Glomerular endothelial cell (primary cell): ENCODE measurements around the gene BTBD9. TPM values are rescaled to one million over a fixed set of nuclear protein-coding genes. Genes with fewer than 3 reads are reported as not detected.

Experiments used
- DNase-seq: peaks from one replicate; pipeline ENCODE4 v3.0.0-alpha.2; 2011; ENCODE audit warnings: low read depth, low spot score; ENCODE audit errors: extremely low read depth
- total RNA-seq: library from RNA; depleted of rRNA; stranded (reverse); fragments of >200 nt; gene quantifications from 2 replicates; pipeline ENCODE4 v1.2.3, GENCODE V29; 2015

BTBD9 gene
- total RNA-seq, 1 donor from 2014 or later = 13.2 TPM

- no peak for DNase-seq
Observed at GRCh38 chr6:38269461-38270172, 370.1 kb downstream of the BTBD9 start.

GRCh38 chr6:38268342-38268741, 371.4 kb downstream of the BTBD9 start:
- no peak for DNase-seq

DNA sequence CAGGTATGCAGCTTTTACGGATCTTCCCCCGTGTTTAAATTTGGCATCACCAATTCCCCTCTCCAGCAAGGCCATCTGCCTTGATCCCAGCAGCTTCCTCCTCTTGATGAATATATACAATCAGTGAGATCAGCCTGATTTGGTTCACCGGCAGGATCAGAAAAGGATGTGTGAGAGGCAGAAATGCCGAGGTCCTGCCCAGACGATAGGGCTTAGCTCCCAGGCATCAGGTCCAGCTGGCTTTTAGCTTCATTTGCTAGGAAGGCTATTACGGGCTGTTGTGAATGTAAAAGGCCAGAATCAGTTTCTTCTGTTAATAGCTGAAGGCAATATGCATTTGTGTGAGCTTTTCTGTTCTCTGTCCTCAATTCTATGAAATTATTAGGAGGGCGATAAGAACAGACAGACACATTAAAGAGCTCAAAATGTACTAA, 372.8 kb downstream of the BTBD9 start:
- DNase-seq = no peak

- no peak for DNase-seq
Observed at GRCh38 chr6:38264605-38265004, 375.1 kb downstream of the BTBD9 start.

- DNase-seq = no peak
Observed at GRCh38 chr6:38262609-38263008, 377.1 kb downstream of the BTBD9 start.

DNA sequence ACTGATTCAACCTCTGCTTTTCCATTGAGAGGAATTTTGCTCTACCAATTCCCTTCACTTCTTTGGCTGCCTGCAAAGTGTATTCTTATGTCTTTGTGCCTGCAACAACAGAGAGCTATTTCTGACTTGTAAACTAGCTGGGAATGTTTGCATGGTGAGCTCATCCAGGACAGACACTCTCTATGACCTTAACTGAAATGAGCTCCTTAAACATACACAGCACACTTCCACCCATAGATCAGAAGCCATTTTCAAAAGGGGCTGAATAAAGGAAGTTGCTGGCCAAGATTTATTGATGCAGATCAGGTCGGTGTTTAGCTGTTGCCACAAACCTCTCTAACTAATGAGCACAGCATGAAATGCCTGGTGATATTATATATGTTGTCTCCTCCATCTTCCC, 377.7 kb downstream of the BTBD9 start:
- DNase-seq = peak; percentile 68

GRCh38 chr6:38261626-38262025, 378.1 kb downstream of the BTBD9 start:
- DNase-seq = no peak

DNA sequence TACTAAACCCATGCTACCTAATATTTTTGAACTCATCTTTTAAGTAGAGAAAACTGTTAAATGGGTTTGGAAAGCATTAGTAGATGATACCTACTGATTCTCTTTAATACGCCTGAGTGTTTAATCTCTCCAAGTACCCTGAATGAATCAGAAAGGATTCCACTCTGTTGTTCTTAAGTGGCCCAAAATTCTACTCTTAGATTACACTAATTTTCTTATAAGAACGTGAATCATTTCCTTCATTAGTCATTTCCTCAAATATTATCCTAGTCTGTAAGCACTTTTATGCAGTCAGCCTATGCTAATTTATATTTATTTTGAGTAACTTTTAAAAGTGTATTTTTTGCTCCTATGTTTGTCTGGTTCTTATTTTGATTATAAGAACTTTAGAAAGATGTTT, 380.0 kb downstream of the BTBD9 start:
- DNase-seq = peak; percentile 36

DNA sequence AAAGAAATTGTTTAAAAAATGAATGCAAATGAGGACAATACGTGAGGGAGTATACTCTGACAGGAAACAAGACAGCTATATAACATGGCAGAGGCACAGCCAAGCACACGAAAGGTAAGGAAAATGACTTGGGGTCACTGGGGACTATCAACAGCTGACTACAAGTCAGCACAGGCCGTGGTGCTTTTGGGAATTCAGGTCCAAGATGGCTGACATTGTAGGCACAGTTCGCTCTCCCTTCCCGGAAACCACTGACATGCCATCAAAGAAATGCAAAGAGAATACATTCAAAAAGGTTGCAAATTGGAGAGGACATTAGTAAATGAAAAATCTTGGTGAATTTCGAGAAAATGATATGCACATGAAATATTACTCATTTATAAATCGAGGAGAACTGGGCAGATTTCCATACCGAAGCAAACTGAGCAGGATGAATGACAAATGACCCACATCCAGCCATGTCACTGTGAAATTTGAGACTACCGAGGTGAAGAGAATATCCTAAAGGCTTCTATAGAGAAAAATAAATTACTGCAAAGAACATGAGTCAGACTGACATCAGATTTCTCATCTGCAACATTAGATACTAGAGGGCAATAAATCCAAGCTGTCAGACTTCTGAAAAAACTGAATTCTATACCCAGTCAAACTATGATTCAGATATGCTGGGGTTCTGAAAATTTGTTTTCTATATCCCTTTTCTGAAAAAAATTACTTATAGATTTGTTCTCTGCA, 391.1 kb downstream of the BTBD9 start:
- no peak for DNase-seq

DNA sequence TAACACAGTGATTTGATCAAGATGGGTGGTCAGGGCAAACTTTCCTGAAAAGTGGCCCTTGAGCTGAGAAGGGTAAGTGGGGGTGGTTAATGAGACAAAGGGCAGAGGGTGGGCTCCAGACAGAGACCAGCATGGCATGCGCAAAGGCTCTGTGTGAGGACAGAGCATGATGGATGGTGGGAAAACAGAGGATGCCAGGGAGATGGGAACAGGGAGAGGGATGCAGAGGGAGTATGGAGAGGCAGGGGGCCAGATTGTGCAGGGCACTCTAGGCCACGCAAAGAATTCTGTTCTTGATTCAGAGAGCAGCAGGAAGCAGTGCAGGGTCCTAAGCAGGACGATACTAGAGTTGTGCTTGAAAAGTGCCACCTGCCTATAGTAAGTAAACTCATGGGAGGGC, 394.4 kb downstream of the BTBD9 start:
- DNase-seq = no peak

- DNase-seq = no peak
Observed at GRCh38 chr6:38244869-38245268, 394.9 kb downstream of the BTBD9 start.

DNA sequence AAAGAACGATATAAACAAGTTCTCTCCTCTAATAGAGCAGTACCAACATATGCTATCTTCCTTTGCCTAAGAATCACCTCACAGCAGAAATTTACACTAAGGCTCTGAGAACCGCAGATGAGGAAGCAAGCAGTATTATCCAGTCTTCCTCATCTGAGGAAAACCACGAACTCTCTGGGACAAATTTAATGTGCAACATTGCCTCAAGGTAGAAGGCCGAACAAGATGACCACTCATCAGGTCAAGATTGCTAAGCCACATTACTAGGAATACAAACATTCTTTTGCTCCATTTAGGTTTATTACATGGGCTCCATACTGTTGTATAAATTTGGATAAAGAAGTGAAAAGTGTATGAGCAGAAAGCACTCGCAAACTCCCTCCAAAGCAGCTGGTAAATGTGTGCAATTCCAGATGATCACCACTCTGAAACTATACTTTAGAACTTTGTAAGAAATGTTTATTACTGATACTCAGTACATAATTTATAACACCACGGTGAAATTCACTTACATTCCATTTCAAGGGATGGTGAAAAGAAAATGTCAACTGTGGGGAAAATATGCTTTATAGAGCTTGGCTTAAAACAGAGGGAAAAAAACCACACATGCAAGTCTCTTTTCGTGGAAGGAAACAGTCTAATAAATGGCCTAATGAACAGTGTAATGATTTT, 398.4 kb downstream of the BTBD9 start:
- DNase-seq = no peak

DNA sequence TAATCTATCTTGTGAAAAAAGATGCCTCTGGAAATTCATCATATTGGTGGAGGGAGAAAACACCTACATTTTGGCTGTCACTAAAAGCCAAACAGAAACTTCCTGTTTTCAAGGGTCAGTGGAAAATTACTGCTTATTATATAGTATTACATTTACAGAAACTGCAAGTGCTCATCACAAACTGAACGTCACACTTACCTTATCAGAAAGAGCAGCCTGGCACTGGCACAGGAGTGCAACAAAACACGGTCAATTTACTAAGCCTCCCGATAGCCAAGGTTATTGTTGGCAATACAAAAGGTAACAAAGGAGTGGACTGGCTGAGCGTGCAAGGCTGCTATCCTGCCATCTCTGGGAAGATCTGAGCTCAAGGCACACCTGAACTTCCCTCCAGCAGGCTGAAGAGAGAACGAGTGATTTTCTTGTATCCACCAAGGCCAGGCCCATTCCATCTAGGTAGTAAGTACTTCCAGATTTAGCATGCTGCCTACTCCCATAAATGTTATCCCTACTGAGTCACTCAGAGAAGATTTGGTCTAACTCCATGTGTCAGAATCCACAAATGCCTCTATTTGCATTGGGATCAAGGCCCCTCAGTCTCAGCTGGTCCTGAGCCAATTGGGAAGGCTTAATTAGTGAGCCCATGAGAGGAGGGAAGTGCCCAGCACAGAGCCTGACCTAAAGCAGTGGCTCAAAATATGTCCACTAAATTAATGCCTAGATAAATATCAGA, 399.8 kb downstream of the BTBD9 start:
- no peak for DNase-seq

DNA sequence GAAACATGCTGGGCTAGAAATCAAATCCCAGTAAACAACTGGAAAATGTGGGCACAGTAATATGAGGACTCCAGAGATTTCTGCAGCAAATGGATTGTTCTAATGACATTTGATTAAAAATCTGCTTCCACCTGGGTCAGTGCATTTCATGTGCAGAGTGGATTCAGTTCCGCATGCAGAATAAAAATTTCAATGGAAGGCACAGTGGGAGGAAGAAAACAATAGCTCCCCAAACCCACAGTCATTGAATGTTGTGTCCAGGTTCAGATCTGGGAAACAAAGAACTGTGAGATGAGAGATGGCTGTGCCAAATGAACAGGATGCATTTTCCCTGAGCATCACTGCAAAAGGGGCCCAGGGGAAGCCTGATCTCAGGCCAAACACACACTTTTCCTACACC, 403.1 kb downstream of the BTBD9 start:
- no peak for DNase-seq

GRCh38 chr6:38234934-38235682, 404.6 kb downstream of the BTBD9 start:
- no peak for DNase-seq

GRCh38 chr6:38234141-38234540, 405.6 kb downstream of the BTBD9 start:
- no peak for DNase-seq

GRCh38 chr6:38233161-38233791, 406.5 kb downstream of the BTBD9 start:
- DNase-seq = no peak

DNA sequence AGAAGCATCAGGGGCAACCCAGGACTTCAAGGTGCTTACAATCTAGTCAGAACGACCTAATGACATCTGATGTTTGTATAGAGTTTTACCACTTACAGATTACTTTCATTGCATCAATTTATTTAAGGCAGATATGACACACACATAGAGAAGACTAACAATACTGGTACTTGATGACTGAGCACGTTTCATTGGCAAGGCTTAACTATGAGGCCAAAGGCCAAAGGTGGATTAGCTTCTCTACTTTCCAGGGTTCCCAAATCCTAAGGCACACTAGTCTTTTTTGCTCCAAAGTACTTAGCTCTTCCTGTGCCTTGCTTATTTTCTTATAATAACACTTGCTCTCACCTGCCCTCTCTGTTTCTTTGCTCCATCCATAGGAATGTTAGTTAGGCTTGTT, 414.0 kb downstream of the BTBD9 start:
- DNase-seq = no peak

GRCh38 chr6:38221251-38221650, 418.5 kb downstream of the BTBD9 start:
- no peak for DNase-seq
